ENCODE data around the gene ZFP36L1. TPM values are rescaled to one million over a fixed set of nuclear protein-coding genes. Genes with fewer than 3 reads are reported as not detected.

ZFP36L1 gene
- total RNA-seq, 2 donors from 2014 or later, result 95.0 TPM

DNA sequence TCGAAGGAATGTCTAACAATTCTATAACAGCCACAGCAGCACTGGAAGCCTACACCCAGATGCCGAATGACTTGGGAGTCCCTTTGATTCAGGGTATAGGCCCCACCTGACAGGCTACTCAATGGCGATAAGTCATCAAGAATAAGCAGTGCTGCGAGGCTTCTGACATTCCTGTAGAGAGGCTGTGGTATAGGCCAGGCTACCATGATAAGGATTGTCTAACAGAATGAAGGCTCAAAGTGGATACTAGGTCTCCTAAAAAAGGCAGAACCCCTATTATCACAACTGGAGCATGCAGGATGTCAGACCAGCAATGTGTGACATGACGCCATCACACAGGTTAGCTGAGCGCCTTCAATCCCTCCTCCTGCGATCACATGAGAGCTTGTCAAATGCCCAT, 53.2 kb downstream of the ZFP36L1 start:
- no peak overlapping the region for H3K27ac Mint-ChIP-seq
- H3K4me1 Mint-ChIP-seq (ENCODE audit: low read depth), result peaks cover 15% of the 10 kb centered on the region
- H3K4me3 Mint-ChIP-seq, result no peak overlapping the region
- H3K27me3 Mint-ChIP-seq (ENCODE audit: low read depth), result no peaks in the 10 kb centered on the region
- ATAC-seq (replicated peaks in 1 of 2), result no peak
- H3K9me3 Mint-ChIP-seq, result peaks cover 2 to 5% of the 10 kb centered on the region in 2 donors
- DNase-seq, result no peak
- H3K36me3 Mint-ChIP-seq (ENCODE audit: insufficient read depth in 2 of 2), result peaks cover 3% of the 10 kb centered on the region in 2 donors

DNA sequence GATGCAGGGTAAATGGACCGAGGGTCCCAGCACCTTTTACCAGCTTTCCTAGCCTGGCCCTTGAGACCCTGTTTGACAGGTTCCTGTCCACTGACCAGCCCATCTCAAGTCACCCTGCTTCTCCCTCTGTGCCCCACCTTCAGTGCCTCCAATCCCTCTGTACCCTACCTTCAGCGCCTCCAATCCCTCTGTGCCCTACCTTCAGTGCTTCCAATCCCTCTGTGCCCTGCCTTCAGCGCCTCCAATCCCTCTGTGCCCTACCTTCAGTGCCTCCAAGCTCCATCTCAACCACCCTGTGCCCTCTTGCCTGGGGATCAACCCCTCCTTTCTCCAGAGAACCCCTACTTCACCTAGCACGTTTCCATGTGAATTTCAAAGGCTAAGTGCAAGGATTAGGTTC, 54.3 kb downstream of the ZFP36L1 start:
- no peak for DNase-seq

More for the DNA sequence above, 54.3 kb downstream of the ZFP36L1 start:
- Mint-ChIP-seq H3K36me3 (ENCODE audit: insufficient read depth in 2 of 2) (peaks cover 3% of the 10 kb centered on the region in 2 donors), H3K4me3 (no peak overlapping the region), H3K27me3 (ENCODE audit: low read depth) (no peaks in the 10 kb centered on the region), H3K27ac (no peak overlapping the region), H3K4me1 (ENCODE audit: low read depth) (peaks cover 27% of the 10 kb centered on the region), H3K9me3 (peaks cover 2 to 5% of the 10 kb centered on the region in 2 donors)
- no peak for ATAC-seq (replicated peaks in 1 of 2)

Other genes starting within 250 kb of the ZFP36L1 start
- 10 to 100 TPM; 42.6 to 50.7 TPM for gene ACTN1, start 186.2 kb upstream of the ZFP36L1 start, total RNA-seq